H9 (cell line): Measurements from ENCODE around the gene FRK. TPM values are rescaled to one million over a fixed set of nuclear protein-coding genes. Genes with fewer than 3 reads are reported as not detected.

ENCODE experiments used
- DNase-seq: peaks from one replicate; pipeline ENCODE4 v3.0.0-alpha.2; 2017
- H2AFZ ChIP-seq: one replicate; pipeline ENCODE4 v1.6.1; 2013; ENCODE audit warnings: mild to moderate bottlenecking, low read length, control low read depth, moderate library complexity
- H2AK5ac ChIP-seq: 2 replicates; pipeline ENCODE4 v1.6.1; 2013; ENCODE audit warnings: low read length, control low read depth, mixed read lengths; ENCODE audit not compliant: insufficient read length
- H2BK120ac ChIP-seq: one replicate; pipeline ENCODE4 v1.6.1; 2013; ENCODE audit warnings: low read depth, mild to moderate bottlenecking, low read length, control low read depth, inconsistent platforms; ENCODE audit not compliant: poor library complexity, severe bottlenecking
- H2BK12ac ChIP-seq: 2 replicates; pipeline ENCODE4 v1.6.1; 2013; ENCODE audit warnings: low read length, control low read depth, mixed read lengths, low read depth; ENCODE audit not compliant: insufficient read length
- H2BK15ac ChIP-seq: 2 replicates; pipeline ENCODE4 v1.6.1; 2013; ENCODE audit warnings: low read depth, low read length, control low read depth
- H2BK20ac ChIP-seq: one replicate; pipeline ENCODE4 v1.6.1; 2013; ENCODE audit warnings: low read depth, mild to moderate bottlenecking, low read length, control low read depth, inconsistent platforms; ENCODE audit not compliant: poor library complexity, severe bottlenecking
- H2BK5ac ChIP-seq: 2 replicates; pipeline ENCODE4 v1.6.1; 2013; ENCODE audit warnings: low read length, control low read depth, mixed read lengths; ENCODE audit not compliant: insufficient read length
- H3K14ac ChIP-seq: 2 replicates; pipeline ENCODE4 v1.6.1; 2013; ENCODE audit warnings: low read length, control low read depth; ENCODE audit not compliant: insufficient read depth
- H3K18ac ChIP-seq: 2 replicates; pipeline ENCODE4 v1.6.1; 2013; ENCODE audit warnings: low read depth, mild to moderate bottlenecking, mixed read lengths, low read length, control low read depth; ENCODE audit not compliant: insufficient read length
- H3K23ac ChIP-seq: 2 replicates; pipeline ENCODE4 v1.6.1; 2013; ENCODE audit warnings: low read length, control low read depth, mixed read lengths, low read depth; ENCODE audit not compliant: insufficient read length
- H3K23me2 ChIP-seq: 2 replicates; pipeline ENCODE4 v1.6.1; 2013; ENCODE audit warnings: low read depth, mild to moderate bottlenecking, mixed read lengths, low read length, control low read depth; ENCODE audit not compliant: insufficient read length, poor library complexity, severe bottlenecking
- H3K27ac ChIP-seq: 2 replicates; pipeline ENCODE4 v1.5.1; 2013; ENCODE audit warnings: low read length, control low read depth, mixed read lengths, low read depth; ENCODE audit not compliant: insufficient read length
- H3K27me3 ChIP-seq: 2 replicates; pipeline ENCODE4 v1.6.1; 2013; ENCODE audit warnings: low read length, control low read depth, inconsistent platforms; ENCODE audit not compliant: insufficient read depth
- H3K4ac ChIP-seq: 2 replicates; pipeline ENCODE4 v1.6.1; 2013; ENCODE audit warnings: low read depth, mild to moderate bottlenecking, control low read depth, inconsistent platforms, low read length, moderate library complexity
- H3K4me1 ChIP-seq: 2 replicates; pipeline ENCODE4 v1.6.1; 2013; ENCODE audit warnings: low read length, control low read depth, inconsistent platforms; ENCODE audit not compliant: insufficient read depth
- H3K4me2 ChIP-seq: 2 replicates; pipeline ENCODE4 v1.6.1; 2013; ENCODE audit warnings: low read length, control low read depth, mixed read lengths; ENCODE audit not compliant: insufficient read length, insufficient read depth
- H3K56ac ChIP-seq: 2 replicates; pipeline ENCODE4 v1.6.1; 2013; ENCODE audit warnings: low read depth, mild to moderate bottlenecking, mixed read lengths, low read length, control low read depth; ENCODE audit not compliant: insufficient read length
- H3K79me1 ChIP-seq: 2 replicates; pipeline ENCODE4 v1.6.1; 2013; ENCODE audit warnings: low read depth, mild to moderate bottlenecking, moderate library complexity, low read length, control low read depth, inconsistent platforms; ENCODE audit not compliant: insufficient read depth, poor library complexity, severe bottlenecking
- H3K79me2 ChIP-seq: 2 replicates; pipeline ENCODE4 v1.6.1; 2013; ENCODE audit warnings: low read length, control low read depth, inconsistent platforms; ENCODE audit not compliant: insufficient read depth
- H3K9ac ChIP-seq: 2 replicates; pipeline ENCODE4 v1.6.1; 2013; ENCODE audit warnings: low read length, control low read depth, mixed read lengths; ENCODE audit not compliant: insufficient read length; ENCODE audit errors: extremely low read depth
- H3K9me3 ChIP-seq: one replicate; pipeline ENCODE4 v1.6.1; 2013; ENCODE audit warnings: low read depth, low read length, inconsistent platforms; ENCODE audit not compliant: control insufficient read depth
- H3T11ph ChIP-seq: one replicate; pipeline ENCODE4 v1.6.1; 2013; ENCODE audit warnings: mild to moderate bottlenecking, low read length, control low read depth, inconsistent platforms
- H4K20me1 ChIP-seq: one replicate; pipeline ENCODE4 v1.6.1; 2013; ENCODE audit not compliant: control insufficient read depth, insufficient read length, insufficient read depth
- H4K5ac ChIP-seq: 2 replicates; pipeline ENCODE4 v1.6.1; 2013; ENCODE audit warnings: low read depth, mild to moderate bottlenecking, mixed read lengths, low read length, control low read depth; ENCODE audit not compliant: insufficient read length
- H4K8ac ChIP-seq: replicated peaks from 2 replicates; pipeline ENCODE4 v1.6.1; 2013; ENCODE audit warnings: low read length, control low read depth, mixed read lengths, low read depth; ENCODE audit not compliant: insufficient read length
- H4K91ac ChIP-seq: 2 replicates; pipeline ENCODE4 v1.6.1; 2013; ENCODE audit warnings: low read depth, mild to moderate bottlenecking, moderate library complexity, mixed read lengths, low read length, control low read depth; ENCODE audit not compliant: insufficient read length
- H3K27ac Mint-ChIP-seq, 3 experiments: 2 replicates in 2 of 3; 3 replicates in 1 of 3; pipeline ENCODE4 v1.8.0; 2020 to 2021; ENCODE audit warnings: mixed read lengths in 3 of 3, mild to moderate bottlenecking in 1 of 3, moderate library complexity in 1 of 3
- H3K27me3 Mint-ChIP-seq: 2 replicates; pipeline ENCODE4 v1.8.0; 2021; ENCODE audit warnings: low read depth, mild to moderate bottlenecking, moderate library complexity, mixed read lengths
- H3K36me3 Mint-ChIP-seq, 3 experiments: 2 replicates in 2 of 3; 3 replicates in 1 of 3; pipeline ENCODE4 v1.8.0; 2020 to 2021; ENCODE audit warnings: low read depth in 3 of 3, mixed read lengths in 3 of 3; ENCODE audit not compliant: insufficient read depth in 1 of 3
- H3K4me1 Mint-ChIP-seq, 2 experiments: 2 replicates each; pipeline ENCODE4 v1.8.0; 2020; ENCODE audit warnings: mixed read lengths in 2 of 2
- H3K4me3 Mint-ChIP-seq, 2 experiments: 2 replicates in 1 of 2; 3 replicates in 1 of 2; pipeline ENCODE4 v1.8.0; 2020 to 2021; ENCODE audit warnings: mild to moderate bottlenecking in 2 of 2, mixed read lengths in 2 of 2, moderate library complexity in 1 of 2
- H3K9me3 Mint-ChIP-seq, 2 experiments: 2 replicates in 1 of 2; 3 replicates in 1 of 2; pipeline ENCODE4 v1.8.0; 2020; ENCODE audit warnings: mild to moderate bottlenecking in 2 of 2, mixed read lengths in 2 of 2, moderate library complexity in 1 of 2
- WGBS: extraction: QIAGEN DNeasy Blood & Tissue Kit; methylation state at CpG from one replicate; pipeline ENCODE4 v1.1.7; 2013; ENCODE audit warnings: missing lambda C conversion rate, low lambda C conversion rate, mixed read lengths; ENCODE audit not compliant: insufficient read length; ENCODE audit errors: extremely low coverage; 5-methylcytosine and 5-hydroxymethylcytosine counted together
- total RNA-seq: library from RNA; stranded (reverse); gene quantifications from 2 replicates; pipeline ENCODE4 v1.2.1, GENCODE V29; 2021
- TF ChIP-seq, protein P1 (sequence below): fragments of 200-600 bp; sonication (generic); conservative IDR thresholded peaks from 3 replicates; pipeline ENCODE4 v1.8.0; 2021; ENCODE audit warnings: antibody characterized with exemption, mild to moderate bottlenecking

FRK gene
- total RNA-seq, 1 experiment from 2014 or later: 0.15 TPM

DNA sequence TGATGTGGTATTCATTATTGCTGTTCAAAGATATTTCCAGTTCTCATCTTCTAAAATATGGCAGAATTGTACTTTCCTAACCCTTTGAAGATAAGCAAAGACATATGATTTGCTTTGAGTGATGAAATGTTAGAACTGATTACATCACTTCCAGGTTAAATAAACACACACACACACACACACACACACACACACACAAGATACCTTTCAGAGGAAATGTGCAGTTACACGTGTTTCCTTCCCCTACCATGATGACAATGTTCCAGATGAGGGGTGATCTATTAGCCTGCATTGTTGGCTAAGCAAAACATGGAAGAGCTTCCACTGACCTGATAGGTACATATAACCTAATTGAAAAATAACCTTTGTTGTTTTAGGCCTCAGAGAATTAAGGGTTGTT, 11.7 kb upstream of the FRK start:
- no peaks in the 10 kb centered on the region for H3K79me1 ChIP-seq
- H2BK120ac ChIP-seq: no peak overlapping the region
- H3K4me2 ChIP-seq: no peak overlapping the region
- no peaks in the 10 kb centered on the region for H3K79me2 ChIP-seq
- H2BK12ac ChIP-seq: no peak overlapping the region
- H3K27me3 ChIP-seq: no peaks in the 10 kb centered on the region
- H2AK5ac ChIP-seq: no peak overlapping the region
- H3K18ac ChIP-seq: no peak overlapping the region
- Mint-ChIP-seq H3K27ac (no peak overlapping the region), H3K27me3 (no peaks in the 10 kb centered on the region), H3K36me3 (no peaks in the 10 kb centered on the region), H3K4me3 (no peak overlapping the region), H3K4me1 (peaks cover 6 to 7% of the 10 kb centered on the region in 2 experiments), H3K9me3 (no peaks in the 10 kb centered on the region)
- H4K91ac ChIP-seq: no peak overlapping the region
- DNase-seq: no peak
- no peak overlapping the region for H3T11ph ChIP-seq
- no peaks in the 10 kb centered on the region for H3K9me3 ChIP-seq
- TF ChIP-seq, protein P1, sequence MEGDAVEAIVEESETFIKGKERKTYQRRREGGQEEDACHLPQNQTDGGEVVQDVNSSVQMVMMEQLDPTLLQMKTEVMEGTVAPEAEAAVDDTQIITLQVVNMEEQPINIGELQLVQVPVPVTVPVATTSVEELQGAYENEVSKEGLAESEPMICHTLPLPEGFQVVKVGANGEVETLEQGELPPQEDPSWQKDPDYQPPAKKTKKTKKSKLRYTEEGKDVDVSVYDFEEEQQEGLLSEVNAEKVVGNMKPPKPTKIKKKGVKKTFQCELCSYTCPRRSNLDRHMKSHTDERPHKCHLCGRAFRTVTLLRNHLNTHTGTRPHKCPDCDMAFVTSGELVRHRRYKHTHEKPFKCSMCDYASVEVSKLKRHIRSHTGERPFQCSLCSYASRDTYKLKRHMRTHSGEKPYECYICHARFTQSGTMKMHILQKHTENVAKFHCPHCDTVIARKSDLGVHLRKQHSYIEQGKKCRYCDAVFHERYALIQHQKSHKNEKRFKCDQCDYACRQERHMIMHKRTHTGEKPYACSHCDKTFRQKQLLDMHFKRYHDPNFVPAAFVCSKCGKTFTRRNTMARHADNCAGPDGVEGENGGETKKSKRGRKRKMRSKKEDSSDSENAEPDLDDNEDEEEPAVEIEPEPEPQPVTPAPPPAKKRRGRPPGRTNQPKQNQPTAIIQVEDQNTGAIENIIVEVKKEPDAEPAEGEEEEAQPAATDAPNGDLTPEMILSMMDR: no peak
- no peaks in the 10 kb centered on the region for H3K23me2 ChIP-seq
- H3K4me1 ChIP-seq: no peaks in the 10 kb centered on the region
- H4K5ac ChIP-seq: no peak overlapping the region
- H2AFZ ChIP-seq: no peak overlapping the region
- H4K20me1 ChIP-seq: no peaks in the 10 kb centered on the region
- H4K8ac ChIP-seq: no peak overlapping the region
- no peak overlapping the region for H2BK15ac ChIP-seq
- H3K23ac ChIP-seq: no peak overlapping the region
- no peak overlapping the region for H3K4ac ChIP-seq
- H2BK5ac ChIP-seq: no peak overlapping the region
- H2BK20ac ChIP-seq: no peak overlapping the region
- H3K56ac ChIP-seq: no peak overlapping the region
- no CpG with 5 or more reads among the region's 1 CpG for WGBS
- no peak overlapping the region for H3K27ac ChIP-seq
- H3K14ac ChIP-seq: no peak overlapping the region
- no peak overlapping the region for H3K9ac ChIP-seq
